Stromal cell of bone marrow (primary cell): ENCODE measurements around the gene C2CD2L.
"Not testable (repeated sequence)": the region's sequence is repeated elsewhere in the genome, so short reads cannot be mapped to it uniquely, and the experiment has no call there.

Experiments used
- DNase-seq: peaks from one replicate; pipeline ENCODE4 v3.0.0-alpha.2; 2012; ENCODE audit warnings: low read depth

Gene C2CD2L

GRCh38 chr11:119115484-119116234 is 8.5 kb downstream of the C2CD2L start:
- DNase-seq, result no peak

- no peak for DNase-seq
Observed at GRCh38 chr11:119116235-119116594, 9.1 kb downstream of the C2CD2L start.

GRCh38 chr11:119116601-119117000 is 9.5 kb downstream of the C2CD2L start:
- no peak for DNase-seq

- no peak for DNase-seq
Observed at GRCh38 chr11:119117004-119117706, 10.0 kb downstream of the C2CD2L start.

- no peak for DNase-seq
Observed at GRCh38 chr11:119118227-119118626, 11.1 kb downstream of the C2CD2L start.

GRCh38 chr11:119118946-119119345 is 11.8 kb downstream of the C2CD2L start:
- DNase-seq, result no peak

GRCh38 chr11:119120639-119121007 is 13.5 kb downstream of the C2CD2L start:
- DNase-seq, result no peak

- DNase-seq, result peak; percentile 98
Observed at GRCh38 chr11:119121008-119121810, 14.1 kb downstream of the C2CD2L start, which contains the start of gene HINFP. HINFP (plus strand) TSS chr11:119121580; CDS start chr11:119126945, 5,365 bp downstream.

GRCh38 chr11:119121811-119122124 is 14.6 kb downstream of the C2CD2L start:
- DNase-seq, result no peak

GRCh38 chr11:119125821-119126220 is 18.7 kb downstream of the C2CD2L start:
- DNase-seq, result no peak

- no peak for DNase-seq
Observed at GRCh38 chr11:119126675-119127268, 19.6 kb downstream of the C2CD2L start.

GRCh38 chr11:119130662-119131061 is 23.5 kb downstream of the C2CD2L start:
- no peak for DNase-seq

GRCh38 chr11:119134389-119134978 is 27.3 kb downstream of the C2CD2L start:
- no peak for DNase-seq

- DNase-seq, result not testable (repeated sequence)
Observed at GRCh38 chr11:119139276-119139675, 32.1 kb downstream of the C2CD2L start.

GRCh38 chr11:119144825-119145486 is 37.8 kb downstream of the C2CD2L start:
- DNase-seq, result peak; percentile 21

- DNase-seq, result no peak
Observed at GRCh38 chr11:119145551-119145950, 38.4 kb downstream of the C2CD2L start.

GRCh38 chr11:119147604-119148333 is 40.6 kb downstream of the C2CD2L start:
- no peak for DNase-seq

- no peak for DNase-seq
Observed at GRCh38 chr11:119148720-119149017, 41.5 kb downstream of the C2CD2L start.

GRCh38 chr11:119149018-119149785 is 42.1 kb downstream of the C2CD2L start, which contains the start of gene ABCG4:
ABCG4 (plus strand) TSS chr11:119149052; CDS start chr11:119149966, 914 bp downstream.
- no peak for DNase-seq

- no peak for DNase-seq
Observed at GRCh38 chr11:119149786-119150275, 42.7 kb downstream of the C2CD2L start.
